Activated CD4-positive, alpha-beta T cell treated with anti-CD3 and anti-CD28 coated beads, Interleukin-2, amount 50 U/mL, for 16 hours (primary cell): Measurements from ENCODE around the gene CERS1.

Experiments
- DNase-seq: peaks from one replicate; pipeline ENCODE4 v3.0.0-alpha.2; 2020

The CERS1 gene

DNA sequence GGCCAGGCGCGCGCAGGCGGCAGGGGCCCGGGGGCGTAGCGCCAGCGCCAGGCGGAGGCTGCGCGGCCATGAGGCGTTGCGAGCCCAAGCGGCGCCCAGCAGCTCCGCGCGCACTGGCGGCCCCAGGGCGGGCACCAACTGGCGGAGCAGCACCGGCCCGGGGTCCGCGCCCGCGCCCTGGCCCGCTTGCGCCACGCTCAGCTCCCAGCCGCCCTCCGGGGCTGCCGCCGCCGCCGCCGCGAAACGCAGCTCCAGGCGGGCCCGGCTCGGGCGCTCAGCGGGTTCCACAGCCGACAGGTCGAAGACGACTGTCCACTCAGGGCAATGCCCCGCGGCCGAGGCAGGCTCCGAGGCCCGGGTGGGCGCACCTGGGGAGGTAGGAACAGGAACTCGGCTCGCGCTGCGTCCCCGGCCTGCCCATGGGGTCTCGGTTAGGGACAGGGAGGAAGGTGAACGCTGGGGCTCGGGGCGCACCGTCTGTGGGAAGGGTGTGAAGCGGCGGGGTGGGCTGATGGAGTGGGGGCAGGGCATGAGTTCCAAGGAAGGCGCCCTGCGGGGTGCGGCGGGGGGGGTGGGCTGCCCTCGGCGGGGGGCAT is 26.8 kb downstream of the CERS1 start:
- no peak for DNase-seq

GRCh38 chr19:18868380-18869022 is 27.5 kb downstream of the CERS1 start:
- DNase-seq: no peak

GRCh38 chr19:18867751-18868150 is 28.2 kb downstream of the CERS1 start:
- no peak for DNase-seq

DNA sequence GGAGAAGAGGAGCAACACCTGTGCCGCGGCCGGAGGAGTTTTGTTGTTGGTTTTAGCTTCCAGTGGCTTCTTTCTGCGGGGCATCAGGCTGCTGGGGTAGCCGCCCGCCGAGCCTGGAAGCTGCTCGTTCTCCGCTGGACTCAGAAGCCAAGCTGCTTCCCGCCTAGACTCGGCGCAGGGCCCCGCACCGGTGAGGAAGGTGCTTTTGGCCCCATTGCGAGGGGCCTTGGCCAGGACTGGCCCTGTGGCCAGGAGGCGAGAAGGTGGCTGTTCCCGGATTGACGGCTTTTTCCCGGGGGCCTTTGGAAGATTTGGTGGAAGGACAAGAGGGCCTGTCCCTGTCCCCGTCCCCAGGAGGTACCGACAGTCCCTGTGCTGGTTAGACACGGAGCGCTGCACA is 28.8 kb downstream of the CERS1 start:
- DNase-seq: no peak

DNA sequence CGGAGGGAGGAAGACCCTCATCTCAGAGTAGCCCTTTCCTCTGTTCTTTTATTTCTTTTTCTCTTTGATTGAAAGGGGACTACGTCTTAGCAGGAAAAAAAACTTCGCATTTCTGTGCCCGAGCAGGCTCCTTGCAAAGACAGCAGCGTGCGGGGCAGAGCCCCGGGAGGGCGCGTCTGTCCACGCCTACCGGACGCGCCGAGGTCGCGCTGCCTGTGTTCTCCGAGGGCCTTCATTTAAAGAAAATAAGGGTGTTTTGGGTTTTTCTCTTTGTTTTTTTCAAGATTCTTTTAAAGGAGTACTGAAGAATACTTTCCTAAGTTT is 29.2 kb downstream of the CERS1 start:
- no peak for DNase-seq

DNA sequence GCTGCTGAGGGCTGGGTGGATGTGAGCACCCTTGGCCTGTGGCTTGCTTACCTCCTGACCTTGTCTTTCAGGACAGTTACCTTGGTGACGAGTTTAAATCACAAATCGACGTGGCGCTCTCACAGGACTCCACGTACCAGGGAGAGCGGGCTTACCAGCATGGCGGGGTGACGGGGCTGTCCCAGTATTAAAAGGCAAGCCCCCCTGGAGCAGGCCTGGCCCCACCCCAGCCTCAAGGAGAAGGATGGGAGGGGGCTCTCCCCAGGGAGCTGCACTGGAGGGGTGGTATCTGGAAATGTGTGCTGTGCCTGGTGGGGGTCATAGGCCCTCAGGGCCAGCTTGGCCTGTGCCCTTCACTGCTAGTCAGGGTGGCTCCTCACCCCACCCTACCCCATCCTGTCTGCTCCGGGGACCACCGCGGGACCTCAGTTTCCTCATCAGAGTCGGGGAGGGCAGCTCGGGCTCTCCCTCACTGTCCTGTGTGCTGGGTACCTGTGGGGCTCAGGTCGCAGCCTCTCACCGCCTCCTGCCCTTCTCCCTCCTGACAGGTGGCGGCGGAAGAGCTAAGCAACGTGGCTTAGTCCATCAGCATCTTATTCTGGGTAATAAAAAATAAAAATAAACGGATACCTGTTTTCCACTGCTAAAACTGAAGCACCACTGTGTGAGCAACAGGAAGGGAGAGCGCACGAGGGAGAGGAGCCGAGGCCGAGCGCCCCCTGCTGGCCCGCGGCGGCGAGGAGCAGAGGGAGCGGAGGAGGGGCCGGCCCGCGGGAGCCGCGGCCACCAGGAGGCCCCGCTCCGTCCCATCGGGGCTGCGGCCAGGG is 29.8 kb downstream of the CERS1 start:
- peak; percentile 63 for DNase-seq

DNA sequence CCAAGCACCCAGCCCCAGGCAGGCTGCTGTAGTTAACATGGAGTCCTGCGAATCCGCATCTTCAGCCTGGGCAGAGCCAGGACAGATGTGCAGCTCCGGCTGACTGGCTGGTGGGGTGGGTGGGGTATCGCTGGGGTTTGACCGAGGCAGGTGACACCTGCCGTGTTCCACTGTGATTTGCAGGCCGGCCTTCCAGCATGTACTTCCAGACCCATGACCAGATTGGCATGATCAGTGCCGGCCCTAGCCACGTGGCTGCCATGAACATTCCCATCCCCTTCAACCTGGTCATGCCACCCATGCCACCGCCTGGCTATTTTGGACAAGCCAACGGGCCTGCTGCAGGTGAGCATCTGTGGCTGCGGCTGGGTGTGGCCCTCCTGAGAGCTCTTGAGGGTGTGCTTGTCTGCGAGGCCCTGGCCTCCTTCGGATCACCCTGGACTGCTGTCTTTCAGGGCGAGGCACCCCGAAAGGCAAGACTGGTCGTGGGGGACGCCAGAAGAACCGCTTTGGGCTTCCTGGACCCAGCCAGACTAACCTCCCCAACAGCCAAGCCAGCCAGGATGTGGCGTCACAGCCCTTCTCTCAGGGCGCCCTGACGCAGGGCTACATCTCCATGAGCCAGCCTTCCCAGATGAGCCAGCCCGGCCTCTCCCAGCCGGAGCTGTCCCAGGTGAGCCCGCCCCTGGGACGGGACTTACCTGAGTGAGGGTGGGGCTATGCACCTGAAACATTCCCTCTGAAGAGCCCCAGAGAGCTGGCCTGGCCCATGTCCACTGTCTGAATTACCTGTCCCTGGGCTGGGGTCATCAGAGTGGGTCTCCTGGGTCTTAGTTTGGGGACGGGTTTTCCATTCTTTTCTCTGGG is 30.6 kb downstream of the CERS1 start:
- DNase-seq: no peak

GRCh38 chr19:18863843-18864362 is 32.1 kb downstream of the CERS1 start:
- no peak for DNase-seq

DNA sequence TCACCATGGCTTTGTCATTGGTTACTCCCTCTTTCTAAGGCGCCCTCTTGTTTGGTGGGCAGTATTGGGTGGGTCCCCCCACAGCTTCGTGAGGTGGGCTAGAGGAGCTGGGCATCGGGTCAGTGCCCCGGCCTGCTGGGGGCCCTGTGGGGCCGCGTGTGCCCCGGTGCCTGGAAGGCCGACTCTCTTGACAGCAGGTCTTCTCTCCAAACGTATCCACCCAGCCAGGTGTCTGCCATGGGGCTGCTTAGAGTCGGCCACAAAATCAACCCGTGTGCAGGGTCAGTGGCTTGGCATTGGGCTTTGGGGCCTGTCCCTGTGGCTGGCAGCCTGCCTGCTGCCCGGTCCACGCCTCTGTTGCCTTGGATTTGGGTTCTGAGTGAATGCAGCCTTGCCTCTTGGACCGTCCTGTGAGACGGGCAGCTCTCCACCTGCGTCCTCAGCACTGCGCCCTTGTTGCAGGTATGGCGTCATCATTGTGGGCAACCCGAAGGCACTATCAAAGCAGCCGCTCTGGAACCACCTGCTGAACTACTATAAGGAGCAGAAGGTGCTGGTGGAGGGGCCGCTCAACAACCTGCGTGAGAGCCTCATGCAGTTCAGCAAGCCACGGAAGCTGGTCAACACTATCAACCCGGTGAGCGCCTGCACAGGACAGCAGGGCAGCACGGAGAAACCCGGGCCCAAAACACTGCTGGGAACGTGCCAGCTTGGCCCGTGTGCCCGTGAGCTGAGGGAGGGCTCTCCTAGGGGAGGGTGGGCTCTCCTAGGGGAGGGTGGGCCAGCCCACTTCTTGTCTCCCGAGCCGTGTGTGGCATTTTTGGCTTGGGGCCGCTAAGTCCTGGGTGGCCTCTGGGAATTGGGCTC is 32.7 kb downstream of the CERS1 start:
- no peak for DNase-seq

- DNase-seq: no peak
Measured at GRCh38 chr19:18861917-18862316, 34.0 kb downstream of the CERS1 start.

GRCh38 chr19:18861235-18861634 is 34.7 kb downstream of the CERS1 start:
- DNase-seq: no peak

DNA sequence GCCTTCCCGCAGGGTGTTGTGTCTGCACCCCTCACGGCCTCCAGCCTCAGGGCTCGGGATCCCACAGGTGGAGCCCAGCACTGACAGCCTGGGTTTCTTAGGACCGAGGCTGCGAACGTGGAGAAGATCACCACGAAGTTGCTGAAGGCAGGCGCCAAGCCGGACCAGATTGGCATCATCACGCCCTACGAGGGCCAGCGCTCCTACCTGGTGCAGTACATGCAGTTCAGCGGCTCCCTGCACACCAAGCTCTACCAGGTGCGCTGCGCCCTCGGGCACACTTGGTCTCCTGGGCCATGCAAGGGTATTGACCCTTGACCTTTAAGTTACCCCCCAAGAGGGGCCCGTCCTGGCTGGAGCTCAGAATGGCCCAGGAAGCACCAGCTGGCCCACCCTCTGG is 35.2 kb downstream of the CERS1 start:
- DNase-seq: no peak

GRCh38 chr19:18860302-18860700 is 35.7 kb downstream of the CERS1 start:
- no peak for DNase-seq

DNA sequence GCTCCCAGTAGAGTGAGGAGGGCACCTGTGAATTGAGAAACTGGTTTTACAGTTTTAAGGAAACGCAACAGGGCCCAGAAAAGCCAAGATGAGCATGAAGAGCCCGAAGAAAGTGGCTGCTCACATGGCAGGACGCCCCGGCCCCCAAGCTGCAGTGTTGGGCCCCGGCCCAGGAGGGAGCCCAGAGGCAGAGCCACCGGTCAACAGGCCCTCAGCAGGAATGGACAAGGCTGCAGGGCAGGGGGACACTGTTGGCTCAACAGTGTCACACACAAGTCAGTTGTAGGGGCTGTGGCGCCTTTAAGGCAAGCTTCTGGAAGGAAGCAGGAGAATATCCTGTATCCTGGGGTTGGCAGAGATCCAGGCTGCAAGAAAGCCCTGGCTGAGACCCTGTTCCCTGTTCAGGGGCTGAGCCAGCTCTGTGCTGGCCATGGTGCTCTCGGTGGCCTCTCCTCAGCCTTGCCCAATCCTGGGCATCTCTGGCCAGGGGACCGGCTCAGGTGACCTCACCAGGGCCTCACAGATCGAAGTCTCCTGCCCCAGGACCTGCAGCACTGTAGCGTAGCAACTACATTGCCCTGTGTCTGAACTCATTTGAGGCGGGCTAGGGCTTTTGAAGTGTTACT is 36.2 kb downstream of the CERS1 start:
- DNase-seq: no peak

DNA sequence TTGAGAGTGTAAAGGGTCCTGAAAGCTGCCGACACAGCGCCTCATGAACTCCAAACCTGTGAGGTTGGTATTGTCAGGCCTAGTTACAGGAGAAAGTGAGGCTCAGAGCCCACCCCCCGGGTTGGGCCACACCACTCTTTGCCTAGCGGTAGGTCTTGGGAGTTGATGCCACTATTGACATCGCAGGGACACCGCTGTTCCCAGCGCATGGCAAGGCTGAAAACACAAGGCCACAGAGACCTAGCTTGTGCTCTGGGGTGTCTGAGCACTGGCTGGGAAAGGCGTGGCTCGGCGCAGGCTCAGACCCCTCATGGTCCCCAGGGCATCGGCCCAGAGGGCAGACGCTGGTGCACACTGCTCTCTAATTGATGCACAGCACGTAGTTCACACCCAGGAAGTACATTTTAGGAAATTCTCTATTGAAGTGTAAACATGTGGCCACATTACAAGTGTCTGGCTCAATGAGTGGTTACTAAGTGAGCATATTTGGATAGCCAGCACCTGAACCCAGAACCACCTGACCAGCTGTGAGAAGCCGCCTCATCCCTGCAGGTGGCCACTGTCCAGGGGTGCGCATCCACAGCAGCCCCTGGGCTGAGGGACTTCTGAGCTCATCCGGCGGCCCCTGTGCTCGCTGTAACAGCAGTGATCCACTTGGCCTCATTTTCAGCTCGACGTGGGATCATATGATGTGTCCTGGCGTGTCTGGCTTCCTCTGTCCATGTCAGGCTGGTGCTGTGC is 36.9 kb downstream of the CERS1 start:
- no peak for DNase-seq

DNA sequence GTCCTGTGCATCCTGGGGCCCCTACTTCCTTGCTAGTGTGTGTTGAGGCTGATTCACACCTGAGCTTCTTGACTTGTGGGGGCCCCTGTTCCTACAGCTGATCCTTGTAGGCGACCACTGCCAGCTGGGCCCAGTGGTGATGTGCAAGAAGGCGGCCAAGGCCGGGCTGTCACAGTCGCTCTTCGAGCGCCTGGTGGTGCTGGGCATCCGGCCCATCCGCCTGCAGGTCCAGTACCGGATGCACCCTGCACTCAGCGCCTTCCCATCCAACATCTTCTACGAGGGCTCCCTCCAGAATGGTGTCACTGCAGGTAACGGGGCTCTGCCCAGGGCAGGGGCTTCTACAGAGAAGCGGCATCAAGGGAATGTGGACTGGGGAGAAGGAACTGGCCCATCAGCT is 38.7 kb downstream of the CERS1 start:
- DNase-seq: no peak

DNA sequence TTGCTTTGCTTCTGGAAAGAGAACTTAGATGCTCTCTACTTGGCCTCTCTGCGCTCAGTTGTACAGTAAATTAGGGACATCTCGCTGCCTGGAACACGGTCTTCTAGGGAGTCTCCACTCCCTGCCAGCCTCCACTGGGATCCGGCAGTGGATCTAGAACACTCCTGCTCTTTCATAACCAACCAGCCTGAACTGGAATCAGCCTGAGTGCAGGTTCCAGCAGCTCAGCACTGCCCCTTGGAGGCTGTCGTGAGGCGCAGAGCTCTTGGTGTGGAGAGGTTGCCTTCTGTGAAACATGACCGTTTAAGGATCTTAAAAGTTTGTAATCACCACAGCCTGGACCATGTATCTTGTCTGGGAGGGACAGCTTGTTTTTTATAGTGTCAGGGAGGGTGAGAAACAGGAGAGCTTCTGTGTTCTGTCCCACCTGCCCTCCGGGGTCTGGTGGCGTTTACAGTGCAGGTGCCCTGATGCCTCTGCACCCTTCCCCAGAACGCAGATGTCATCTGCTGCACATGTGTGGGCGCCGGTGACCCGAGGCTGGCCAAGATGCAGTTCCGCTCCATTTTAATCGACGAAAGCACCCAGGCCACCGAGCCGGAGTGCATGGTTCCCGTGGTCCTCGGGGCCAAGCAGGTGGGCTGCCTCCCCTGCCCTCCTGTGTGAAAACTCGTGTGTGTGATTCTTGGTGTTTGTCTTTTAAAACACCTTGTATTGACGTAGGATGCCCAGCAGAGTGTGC is 39.4 kb downstream of the CERS1 start:
- DNase-seq: no peak

- DNase-seq: no peak
Measured at GRCh38 chr19:18855647-18856384, 40.1 kb downstream of the CERS1 start.

DNA sequence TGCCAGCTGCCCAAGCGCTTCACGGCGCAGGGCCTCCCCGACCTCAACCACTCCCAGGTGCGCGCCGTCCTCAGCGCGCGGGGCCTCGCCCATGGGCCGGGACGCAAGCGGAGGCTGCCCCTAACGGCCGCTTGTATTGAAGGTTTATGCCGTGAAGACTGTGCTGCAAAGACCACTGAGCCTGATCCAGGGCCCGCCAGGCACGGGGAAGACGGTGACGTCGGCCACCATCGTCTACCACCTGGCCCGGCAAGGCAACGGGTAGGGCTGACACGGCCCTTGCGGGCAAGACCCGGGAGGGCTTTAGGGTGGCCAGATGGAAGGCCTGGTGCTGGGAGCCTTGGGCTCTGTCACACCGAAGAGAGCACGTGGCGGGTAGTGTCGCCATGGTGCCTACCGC is 41.0 kb downstream of the CERS1 start:
- no peak for DNase-seq
